Thoracic aorta (tissue), 2 donors: ENCODE measurements around the gene LMBR1. TPM values are rescaled to one million over a fixed set of nuclear protein-coding genes. Genes with fewer than 3 reads are reported as not detected.
"Not testable (repeated sequence)": the region's sequence is repeated elsewhere in the genome, so short reads cannot be mapped to it uniquely, and the experiment has no call there.

Source experiments
- ATAC-seq: fragments of 150-250 bp; one replicate; pipeline ENCODE4 v1.8.0; 2017; ENCODE audit warnings: low read depth; ENCODE audit not compliant: insufficient number of reproducible peaks, low FRiP score
- DNase-seq: peaks from one replicate; pipeline ENCODE4 v3.0.0-alpha.2; 2020; ENCODE audit warnings: low spot score
- H3K27ac ChIP-seq, 2 donors: fragments of 200-600 bp; sonication (generic); 1 replicate in 1 of 2; 2 replicates in 1 of 2; pipeline ENCODE4 v1.5.1; 2016; ENCODE audit warnings: mild to moderate bottlenecking in 2 of 2, moderate library complexity in 2 of 2
- H3K27me3 ChIP-seq: fragments of 200-600 bp; sonication (generic); replicated peaks from 2 replicates; pipeline ENCODE4 v1.6.0; 2016; ENCODE audit warnings: mild to moderate bottlenecking; ENCODE audit not compliant: insufficient read depth
- H3K36me3 ChIP-seq: fragments of 200-600 bp; sonication (generic); one replicate; pipeline ENCODE4 v1.5.1; 2016
- H3K4me1 ChIP-seq, 2 donors: fragments of 200-600 bp; sonication (generic); 1 replicate in 1 of 2; 2 replicates in 1 of 2; pipeline versions ENCODE4 v1.5.1 to v1.6.0; 2016; ENCODE audit warnings: low read depth in 2 of 2, mild to moderate bottlenecking in 1 of 2; ENCODE audit not compliant: control insufficient read depth in 1 of 2
- H3K4me3 ChIP-seq: fragments of 200-600 bp; sonication (generic); 2 replicates; pipeline ENCODE4 v1.5.1; 2016; ENCODE audit warnings: mild to moderate bottlenecking
- H3K9me3 ChIP-seq: fragments of 200-600 bp; sonication (generic); 2 replicates; pipeline ENCODE4 v1.5.1; 2016
- CTCF ChIP-seq: fragments of 200-600 bp; sonication (generic); IDR thresholded peaks from one replicate; pipeline ENCODE4 v1.5.1; 2019; ENCODE audit warnings: antibody characterized with exemption
- total RNA-seq, 2 donors: library from RNA; depleted of rRNA; stranded (reverse); fragments of >200 nt; gene quantifications; one replicate each; pipeline versions ENCODE4 v1.1.0 to v1.2.3, GENCODE V29; 2016

The LMBR1 gene
- total RNA-seq, 2 donors from 2014 or later, result 54.3 to 56.6 TPM

GRCh38 chr7:156639426-156640256 lies 253.3 kb downstream of the LMBR1 start:
- ATAC-seq (no peak), DNase-seq (no peak)
- peaks cover 5% of the 10 kb centered on the region in 2 donors for H3K4me1 ChIP-seq
- TF ChIP-seq CTCF, result no peak
- no peaks in the 10 kb centered on the region for H3K27me3 ChIP-seq
- peak overlapping the region in 1 of 2 donors; percentile 20 for H3K27ac ChIP-seq
- no peaks in the 10 kb centered on the region for H3K36me3 ChIP-seq
- H3K9me3 ChIP-seq, result no peaks in the 10 kb centered on the region
- H3K4me3 ChIP-seq, result peak overlapping the region; percentile 78

GRCh38 chr7:156638443-156639077 lies 254.4 kb downstream of the LMBR1 start:
- Histone ChIP-seq H3K4me3 (no peak overlapping the region), H3K27ac (no peak overlapping the region), H3K9me3 (no peaks in the 10 kb centered on the region), H3K27me3 (no peaks in the 10 kb centered on the region), H3K4me1 (peaks cover 5% of the 10 kb centered on the region in 2 donors), H3K36me3 (no peaks in the 10 kb centered on the region)
- no peak for TF ChIP-seq CTCF
- ATAC-seq (no peak), DNase-seq (no peak)

- not testable (repeated sequence) for H3K36me3 ChIP-seq, H3K4me1 ChIP-seq, ATAC-seq, DNase-seq, H3K27me3 ChIP-seq, H3K4me3 ChIP-seq, H3K9me3 ChIP-seq, H3K27ac ChIP-seq
These were observed 255.9 kb downstream of the LMBR1 start for GRCh38 chr7:156637093-156637492.

- Histone ChIP-seq H3K4me3 (no peak overlapping the region), H3K9me3 (no peaks in the 10 kb centered on the region), H3K4me1 (peaks cover 0 to 5% of the 10 kb centered on the region in 2 donors), H3K27me3 (no peaks in the 10 kb centered on the region), H3K27ac (no peak overlapping the region), H3K36me3 (no peaks in the 10 kb centered on the region)
- no peak for TF ChIP-seq CTCF
- DNase-seq, result no peak
- ATAC-seq, result no peak
These were observed 257.2 kb downstream of the LMBR1 start for GRCh38 chr7:156635529-156636385.

GRCh38 chr7:156634117-156634516 lies 258.9 kb downstream of the LMBR1 start:
- H3K4me3 ChIP-seq, result no peak overlapping the region
- DNase-seq, result no peak
- H3K9me3 ChIP-seq, result peaks cover 5% of the 10 kb centered on the region
- TF ChIP-seq CTCF, result no peak
- no peaks in the 10 kb centered on the region for H3K4me1 ChIP-seq
- no peaks in the 10 kb centered on the region for H3K27me3 ChIP-seq
- no peak for ATAC-seq
- no peaks in the 10 kb centered on the region for H3K36me3 ChIP-seq
- no peak overlapping the region for H3K27ac ChIP-seq
